Head of caudate nucleus (tissue), 42 donors: ENCODE measurements around the gene WDR5.
A peak's percentile ranks its signal among the peaks of the same experiment; 100 is the strongest.

ENCODE experiments used
- DNase-seq, 42 donors: peaks; one replicate each; pipeline versions ENCODE4 v3.0.0 to v3.0.0-alpha.2; 2020 to 2021; ENCODE audit warnings: mixed read lengths in 7 of 42
- intact Hi-C: fragments of 100-400 bp; cut with DNase I; formaldehyde crosslinking; loops from one replicate; pipeline ENCODE4 v1.15.0; 2022

WDR5 gene

GRCh38 chr9:134169724-134170401, 34.0 kb downstream of the WDR5 start:
- intact Hi-C loops = loop anchor here (2.0 to 5.0 kb wide), 2 partner anchors 152 to 273 kb away; no protein-coding TSS in a partner anchor
- no peak for DNase-seq

DNA sequence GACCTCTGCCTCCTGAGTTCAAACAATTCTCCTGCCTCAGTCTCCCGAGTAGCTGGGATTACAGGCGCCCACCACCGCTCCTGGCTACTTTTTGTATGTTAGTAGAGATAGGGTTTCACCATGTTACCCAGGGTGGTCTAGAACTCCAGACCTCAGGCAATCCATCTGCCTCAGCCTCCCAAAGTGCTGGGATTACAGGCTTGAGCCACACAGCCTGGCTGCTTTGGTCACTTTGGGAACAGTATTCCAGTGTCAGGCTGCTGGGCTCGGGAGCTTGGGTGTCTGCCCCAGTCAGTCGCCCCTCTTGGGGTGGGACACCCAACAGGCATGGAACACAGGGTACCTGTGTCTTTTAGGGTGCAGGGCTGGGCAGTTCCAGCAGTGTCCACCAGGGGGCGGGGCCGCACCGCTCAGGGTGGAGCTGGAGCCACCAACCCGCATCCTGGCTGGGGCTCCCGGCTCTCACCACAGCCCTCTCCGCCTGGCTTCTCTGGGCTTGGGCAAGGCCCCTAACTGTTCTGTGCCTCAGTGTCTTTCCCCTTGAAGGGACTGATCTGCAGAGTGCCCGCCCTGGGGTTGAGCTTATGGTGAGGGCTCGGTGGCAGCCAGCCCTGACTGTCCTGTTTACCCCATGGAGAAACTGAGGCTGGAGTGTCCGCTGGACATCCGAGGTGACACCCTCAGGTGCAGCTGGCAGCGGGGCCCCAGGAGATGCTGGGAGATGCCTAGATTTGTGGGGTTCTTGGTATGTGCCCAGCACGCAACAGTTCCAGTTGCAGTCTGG, 34.8 kb downstream of the WDR5 start:
- intact Hi-C loops = loop anchor here (2.0 to 5.0 kb wide), 2 partner anchors 152 to 272 kb away; no protein-coding TSS in a partner anchor
- DNase-seq = no peak

- no peak for DNase-seq
- intact Hi-C loops = loop anchor here (2.0 to 5.0 kb wide), 2 partner anchors 151 to 271 kb away; no protein-coding TSS in a partner anchor
Observed at GRCh38 chr9:134171316-134172197, 35.7 kb downstream of the WDR5 start.

DNA sequence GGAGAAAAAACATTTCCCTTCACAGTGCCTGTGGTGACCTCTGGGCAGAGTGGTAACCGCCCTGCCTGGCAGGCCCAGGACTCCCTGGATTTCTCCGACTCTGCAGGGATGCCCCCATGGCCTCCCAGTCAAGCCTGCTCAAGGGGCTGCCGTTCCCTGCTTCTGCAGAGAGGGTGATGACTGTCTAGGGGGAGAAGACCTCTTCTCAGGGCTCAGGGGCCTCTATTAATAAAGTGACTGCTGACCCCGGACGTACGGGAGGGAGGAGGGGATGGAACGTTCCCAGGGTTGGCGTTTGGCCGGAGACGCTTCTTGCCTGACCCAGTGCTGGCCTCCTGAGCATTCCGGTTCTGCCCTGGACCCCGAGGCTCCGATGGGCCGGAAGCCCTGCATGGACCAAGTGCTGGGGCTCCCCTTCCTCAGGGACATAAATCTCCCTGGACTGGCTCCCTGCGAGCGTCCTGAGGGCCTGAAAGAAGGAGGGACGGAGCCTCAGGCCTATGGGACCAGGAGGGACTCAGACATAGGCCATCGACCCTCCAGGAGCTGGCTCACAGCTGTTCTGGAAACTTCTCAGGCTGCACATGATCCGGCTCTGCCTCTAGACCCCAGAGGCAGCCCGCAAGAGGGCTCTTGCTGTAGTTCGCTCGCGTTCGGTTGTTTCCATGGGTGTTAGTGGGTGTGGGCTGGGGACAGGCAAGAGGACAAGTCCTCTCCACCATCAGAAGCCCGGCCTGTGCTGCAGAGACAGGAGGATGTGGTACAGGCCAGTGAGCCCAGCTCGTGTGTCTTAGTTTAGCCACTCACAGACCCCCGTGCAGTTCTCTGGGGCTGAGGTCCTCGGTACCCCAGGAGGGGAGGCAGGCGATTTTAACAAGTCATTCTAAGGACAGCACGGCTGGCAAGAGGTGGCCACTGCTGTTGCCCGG, 36.6 kb downstream of the WDR5 start:
- DNase-seq = no peak
- intact Hi-C loops = loop anchor here (5.0 kb wide), 1 partner anchor 150 kb away; no protein-coding TSS in a partner anchor

DNA sequence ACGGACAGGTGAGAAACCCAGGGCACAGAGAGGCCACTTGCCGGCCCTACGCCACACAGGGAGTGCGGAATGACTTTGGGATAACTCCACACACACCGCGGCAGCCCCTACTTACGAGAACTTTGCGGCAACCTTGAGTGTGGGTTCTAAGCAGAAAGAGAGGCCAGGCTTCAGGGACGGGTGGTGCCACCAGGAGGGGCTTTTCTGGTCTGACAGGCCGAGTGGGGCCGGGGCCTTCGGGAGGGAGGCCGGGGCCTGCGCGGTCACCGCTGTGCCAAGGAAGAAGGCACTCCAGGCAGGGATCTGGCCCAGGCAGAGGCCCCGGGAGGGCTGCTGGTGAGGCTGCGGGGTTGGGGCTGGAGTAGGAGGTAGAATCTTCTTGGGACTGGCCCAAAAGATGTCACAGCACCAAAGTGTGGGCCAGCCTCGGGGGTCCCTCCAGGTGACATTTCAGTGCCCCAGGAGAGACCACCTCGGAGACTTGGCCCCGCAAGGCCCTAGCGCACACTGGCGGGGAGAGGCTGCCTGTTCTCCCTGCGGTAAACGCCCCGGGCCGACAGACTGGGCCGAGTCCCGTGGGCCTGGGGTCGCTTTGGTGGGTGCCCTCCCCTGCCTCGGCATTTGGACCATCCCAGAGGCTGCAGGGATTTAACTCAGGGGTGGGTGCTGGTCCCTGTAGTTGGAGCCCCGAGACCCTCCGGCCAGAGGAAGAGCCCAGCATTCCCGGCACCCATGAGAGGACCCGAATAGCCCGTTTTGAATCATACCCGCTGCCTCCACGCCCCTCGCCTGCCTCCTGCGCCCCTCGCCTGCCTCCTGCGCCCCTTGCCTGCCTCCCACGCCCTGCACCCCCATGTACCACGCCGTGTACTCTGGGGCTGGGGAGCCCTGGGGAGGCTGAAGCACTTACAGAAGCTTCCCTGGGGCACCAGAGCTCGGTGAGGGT, 37.5 kb downstream of the WDR5 start:
- intact Hi-C loops = loop anchor here (5.0 kb wide), 1 partner anchor 149 kb away; no protein-coding TSS in a partner anchor
- DNase-seq = no peak

DNA sequence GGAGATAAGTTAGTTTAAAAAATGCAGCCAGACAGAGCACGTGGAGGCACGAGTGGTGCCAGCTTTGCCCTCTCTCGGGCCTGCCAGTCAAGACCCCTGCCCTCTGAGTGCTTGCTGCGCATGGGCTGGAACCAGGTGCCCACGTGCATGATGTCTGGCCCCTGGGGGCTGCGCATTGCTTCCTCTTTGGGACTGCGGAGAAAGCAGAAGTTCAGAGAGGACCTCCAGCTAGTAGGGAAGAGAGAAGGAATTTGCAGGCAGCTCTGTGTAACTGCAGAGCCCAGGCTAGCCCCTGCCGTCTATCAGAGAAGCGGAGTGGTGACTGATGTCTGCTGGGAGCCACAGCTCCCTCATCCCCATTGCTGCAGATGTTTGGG, 38.2 kb downstream of the WDR5 start:
- intact Hi-C loops = loop anchor here (5.0 kb wide), 1 partner anchor 148 kb away; no protein-coding TSS in a partner anchor
- peak in 28 of 42 donors; percentile 18 to 68 (median 51) for DNase-seq

- intact Hi-C loops = loop anchor here (5.0 kb wide), 1 partner anchor 148 kb away; no protein-coding TSS in a partner anchor
- no peak for DNase-seq
Observed at GRCh38 chr9:134174526-134175290, 38.8 kb downstream of the WDR5 start.

GRCh38 chr9:134175291-134175807, 39.5 kb downstream of the WDR5 start:
- intact Hi-C loops = no loop called here
- DNase-seq = no peak

DNA sequence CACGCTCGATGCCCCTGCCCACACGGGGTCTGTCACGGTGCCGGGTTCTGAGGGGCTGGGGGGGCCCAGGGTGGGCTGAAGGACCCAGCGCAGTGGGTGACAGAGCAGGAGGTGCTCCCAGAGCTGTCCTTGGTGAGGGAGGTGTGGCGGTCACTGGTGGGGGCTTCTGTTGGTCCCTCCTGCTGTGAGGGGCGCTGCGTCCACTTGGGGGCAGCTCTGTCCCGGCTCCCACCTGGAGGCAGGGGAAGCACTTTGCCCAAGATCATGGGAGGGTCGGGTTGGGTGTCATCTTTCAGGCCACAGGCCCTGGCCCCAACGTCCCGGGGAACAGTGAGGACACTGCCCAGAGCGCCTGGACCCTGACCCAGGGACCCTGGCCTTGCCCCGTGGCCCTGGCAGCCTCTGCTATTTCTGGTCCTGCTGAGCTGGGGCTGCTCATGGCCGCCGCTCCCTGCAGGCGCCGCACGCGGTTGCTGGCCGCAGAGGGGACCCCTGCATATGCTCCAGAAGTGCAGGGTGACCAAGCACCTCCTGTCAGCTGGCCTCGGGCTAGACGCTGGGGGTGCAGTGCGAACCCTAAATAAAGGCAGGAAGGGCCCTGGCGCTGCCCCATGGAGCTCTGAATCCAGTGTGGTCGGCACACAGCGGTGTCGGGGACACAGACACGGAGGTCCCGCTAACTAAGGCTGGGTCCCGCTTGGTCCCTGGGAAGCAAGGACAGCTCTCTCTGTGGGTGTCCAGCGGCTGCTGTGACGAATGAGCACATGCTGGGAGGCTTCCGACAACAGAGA, 40.1 kb downstream of the WDR5 start:
- intact Hi-C loops = no loop called here
- DNase-seq = no peak

GRCh38 chr9:134176599-134176968, 40.7 kb downstream of the WDR5 start:
- intact Hi-C loops = no loop called here
- DNase-seq = no peak

DNA sequence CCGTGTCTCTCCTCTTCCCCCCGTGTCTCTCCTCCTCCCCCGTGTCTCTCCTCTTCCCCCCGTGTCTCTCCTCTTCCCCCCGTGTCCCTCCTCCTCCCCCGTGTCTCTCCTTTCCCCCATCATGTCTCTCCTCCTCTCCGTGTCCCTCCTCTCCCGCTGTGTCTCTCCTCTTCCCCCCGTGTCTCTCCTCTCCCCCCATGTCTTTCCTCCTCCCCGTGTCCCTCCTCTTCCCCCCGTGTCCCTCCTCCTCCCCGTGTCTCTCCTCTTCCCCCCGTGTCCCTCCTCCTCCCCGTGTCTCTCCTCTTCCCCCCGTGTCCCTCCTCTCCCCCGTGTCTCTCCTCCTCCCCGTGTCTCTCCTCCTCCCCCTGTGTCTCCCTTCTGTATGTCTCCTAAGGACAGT, 41.3 kb downstream of the WDR5 start:
- intact Hi-C loops = no loop called here
- no peak for DNase-seq

DNA sequence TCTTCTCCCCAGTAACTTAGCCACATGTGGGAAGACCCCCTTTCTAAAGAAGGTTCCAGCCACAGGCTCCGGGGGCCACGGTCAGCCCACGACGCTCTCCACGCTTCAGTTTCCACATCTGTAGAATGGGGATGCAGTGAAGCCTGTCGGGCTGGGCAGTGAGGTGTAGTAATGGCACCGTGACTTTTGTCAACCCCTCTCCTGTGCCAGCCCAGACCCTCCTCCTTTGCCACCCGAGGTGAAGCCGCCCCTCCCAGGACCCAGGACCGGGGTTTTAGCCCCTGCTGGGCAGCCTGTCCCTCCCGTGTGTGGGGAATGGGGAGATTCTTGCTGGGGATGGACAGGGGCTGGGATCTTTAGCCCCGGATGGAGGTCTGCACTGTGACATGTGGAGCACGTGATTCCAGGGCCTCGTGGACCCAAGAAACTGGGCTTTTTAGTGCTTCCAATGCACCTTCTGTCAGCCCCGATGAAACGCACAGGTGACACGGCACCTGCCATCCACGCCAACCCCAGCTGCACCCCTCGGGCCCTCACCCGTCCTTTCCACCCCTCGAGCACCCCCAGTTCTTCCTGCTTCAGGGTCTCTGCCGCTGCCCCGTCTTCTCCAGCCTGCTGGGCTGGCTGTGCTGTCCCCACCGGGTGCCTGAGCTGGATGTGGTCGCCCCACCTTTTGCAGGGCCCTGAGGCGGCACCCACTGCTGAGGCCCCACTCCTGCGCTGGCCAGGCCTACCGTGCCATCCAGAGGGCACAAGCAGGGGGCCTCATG, 41.9 kb downstream of the WDR5 start:
- DNase-seq = peak in 1 of 42 donors; percentile 13

GRCh38 chr9:134178394-134178767, 42.5 kb downstream of the WDR5 start:
- no peak for DNase-seq
- intact Hi-C loops = no loop called here

More for the DNA sequence above, 41.9 kb downstream of the WDR5 start:
- intact Hi-C loops = no loop called here

DNA sequence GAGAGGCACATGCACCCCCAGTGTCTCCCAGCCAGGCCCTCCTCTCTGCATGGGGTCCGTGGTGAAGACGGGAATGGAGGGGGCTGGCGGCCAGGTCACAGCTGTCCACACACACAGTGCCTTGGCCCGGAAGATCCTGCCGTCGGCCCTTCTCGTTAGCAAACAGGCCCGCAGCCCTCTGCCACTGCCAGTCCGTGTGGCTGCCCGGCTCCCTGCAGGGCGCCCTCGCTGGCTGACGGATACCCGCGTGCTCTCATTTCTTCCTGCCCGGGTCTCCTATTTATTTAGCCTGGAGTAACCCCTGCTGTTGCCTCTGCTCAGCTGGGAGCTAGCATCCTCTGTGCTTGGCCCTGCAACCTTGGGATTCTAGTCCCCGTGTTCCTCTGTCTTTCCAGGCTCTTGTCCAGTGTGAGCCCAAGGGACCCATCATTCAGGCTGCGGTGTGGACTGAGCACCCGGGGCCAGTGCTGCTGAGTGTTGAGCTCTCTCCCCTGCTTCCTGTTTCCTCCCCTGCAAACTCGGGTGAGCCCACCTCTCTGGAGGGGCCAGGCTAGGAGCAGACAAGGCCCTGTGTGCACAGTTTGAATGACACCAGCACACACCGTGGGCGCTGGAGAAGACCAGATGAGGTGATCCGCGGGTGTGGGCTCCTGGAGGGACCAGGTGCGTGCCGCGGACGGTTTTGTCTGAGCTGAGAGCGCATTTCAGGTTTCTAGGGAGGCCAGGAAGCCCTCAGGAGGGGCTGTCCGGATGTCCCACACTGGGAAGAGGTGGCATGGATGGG, 43.1 kb downstream of the WDR5 start:
- DNase-seq = peak in 16 of 42 donors; percentile 12 to 66 (median 42)
- intact Hi-C loops = no loop called here
